IMR-90 (cell line): ENCODE data around the gene RERE. TPM values are rescaled to one million over a fixed set of nuclear protein-coding genes. Genes with fewer than 3 reads are reported as not detected.

ENCODE experiments used
- ATAC-seq: fragments of 200-7000 bp; cut with Tn5 transposase; 2 replicates; pipeline ENCODE4 v1.9.1; 2020; ENCODE audit warnings: low read depth, mild to moderate bottlenecking, moderate library complexity
- BruUV-seq: library from RNA; stranded (reverse); fragments of 400-500 nt; replicated peaks from 2 replicates; lab custom pipeline; 2021; lab: Mats Ljungman, UMichigan
- CTCF ChIA-PET: fragments of 300-600 bp; formaldehyde crosslinking; extraction: SDS; loops from one replicate; lab custom pipeline; 2021; ENCODE audit warnings: antibody characterized with exemption; lab: Yijun Ruan, JAX
- POLR2A ChIA-PET: fragments of 300-600 bp; sonication (Branson Sonifier 250); formaldehyde crosslinking; loops from one replicate; lab custom pipeline; 2022; ENCODE audit warnings: antibody characterized with exemption; ENCODE audit not compliant: unreplicated experiment; lab: Charles Lee
- DNase-seq: peaks from one replicate; pipeline ENCODE4 v3.0.0; 2013
- H2AFZ ChIP-seq: replicated peaks from 2 replicates; pipeline ENCODE3; 2013; ENCODE audit warnings: low read length, mild to moderate bottlenecking; ENCODE audit not compliant: poor library complexity
- H2AK5ac ChIP-seq: 2 replicates; pipeline ENCODE4 v1.6.1; 2013; ENCODE audit warnings: low read depth, low read length, inconsistent platforms
- H2AK9ac ChIP-seq: replicated peaks from 2 replicates; pipeline ENCODE3; 2013; ENCODE audit warnings: mild to moderate bottlenecking, low read depth, low read length, moderate library complexity; ENCODE audit not compliant: poor library complexity
- H2BK120ac ChIP-seq: 2 replicates; pipeline ENCODE4 v1.6.1; 2013; ENCODE audit warnings: low read depth, low read length, inconsistent platforms
- H2BK15ac ChIP-seq: 3 replicates; pipeline ENCODE4 v1.6.1; 2013; ENCODE audit warnings: low read depth, low read length, inconsistent platforms
- H2BK20ac ChIP-seq: 2 replicates; pipeline ENCODE4 v1.6.1; 2013; ENCODE audit warnings: low read depth, mild to moderate bottlenecking, inconsistent platforms, low read length, moderate library complexity
- H2BK5ac ChIP-seq: 2 replicates; pipeline ENCODE4 v1.6.1; 2013; ENCODE audit warnings: mild to moderate bottlenecking, low read depth, low read length, inconsistent platforms; ENCODE audit not compliant: poor library complexity, severe bottlenecking
- H3K14ac ChIP-seq: replicated peaks from 2 replicates; pipeline ENCODE4 v1.6.1; 2013; ENCODE audit warnings: low read depth, low read length, inconsistent platforms
- H3K18ac ChIP-seq: 2 replicates; pipeline ENCODE4 v1.6.1; 2013; ENCODE audit warnings: low read depth, low read length, control low read depth
- H3K23ac ChIP-seq: 2 replicates; pipeline ENCODE4 v1.6.1; 2013; ENCODE audit warnings: low read depth, low read length, inconsistent platforms
- H3K27ac ChIP-seq: 2 replicates; pipeline ENCODE4 v1.5.1; 2013; ENCODE audit warnings: mild to moderate bottlenecking, control low read depth, low read length; ENCODE audit not compliant: insufficient read depth
- H3K27me3 ChIP-seq: 2 replicates; pipeline ENCODE4 v1.6.1; 2013; ENCODE audit warnings: low read length; ENCODE audit not compliant: control insufficient read depth, insufficient read depth
- H3K36me3 ChIP-seq: 2 replicates; pipeline ENCODE4 v1.6.1; 2013; ENCODE audit warnings: low read length, mixed read lengths; ENCODE audit not compliant: control insufficient read depth, insufficient read depth
- H3K4ac ChIP-seq: 2 replicates; pipeline ENCODE4 v1.6.1; 2013; ENCODE audit warnings: low read depth, low read length, inconsistent platforms
- H3K4me1 ChIP-seq: 2 replicates; pipeline ENCODE4 v1.6.1; 2013; ENCODE audit warnings: low read length, mixed read lengths; ENCODE audit not compliant: control insufficient read depth, insufficient read depth
- H3K4me2 ChIP-seq: 2 replicates; pipeline ENCODE4 v1.6.1; 2013; ENCODE audit warnings: low read depth, mild to moderate bottlenecking, control low read depth, low read length, moderate library complexity
- H3K4me3 ChIP-seq: 2 replicates; pipeline ENCODE4 v1.5.1; 2013; ENCODE audit warnings: low read depth, mild to moderate bottlenecking, control low read depth, low read length, moderate library complexity; ENCODE audit not compliant: insufficient read depth
- H3K56ac ChIP-seq: 2 replicates; pipeline ENCODE4 v1.6.1; 2013; ENCODE audit warnings: low read length, inconsistent platforms; ENCODE audit not compliant: insufficient read depth; ENCODE audit errors: extremely low read depth
- H3K79me1 ChIP-seq, 2 experiments: 2 replicates each; pipeline ENCODE4 v1.6.1; 2013; ENCODE audit warnings: low read length in 2 of 2, inconsistent platforms in 1 of 2, low read depth in 1 of 2
- H3K9ac ChIP-seq: 2 replicates; pipeline ENCODE4 v1.6.1; 2013; ENCODE audit warnings: low read depth, low read length, control low read depth
- H3K9me1 ChIP-seq: 2 replicates; pipeline ENCODE4 v1.6.1; 2013; ENCODE audit warnings: low read length, inconsistent platforms; ENCODE audit not compliant: insufficient read depth
- H3K9me3 ChIP-seq: 2 replicates; pipeline ENCODE4 v1.6.1; 2013; ENCODE audit warnings: low read length; ENCODE audit not compliant: control insufficient read depth, insufficient read depth
- H4K20me1 ChIP-seq: 2 replicates; pipeline ENCODE4 v1.6.1; 2013; ENCODE audit warnings: low read length, inconsistent platforms; ENCODE audit not compliant: insufficient read depth
- H4K5ac ChIP-seq: 2 replicates; pipeline ENCODE4 v1.6.1; 2013; ENCODE audit warnings: mild to moderate bottlenecking, low read depth, low read length, control low read depth
- H4K8ac ChIP-seq, 2 experiments: 2 replicates each; pipeline ENCODE4 v1.6.1; 2013; ENCODE audit warnings: low read depth in 2 of 2, low read length in 2 of 2, control low read depth in 1 of 2, inconsistent platforms in 1 of 2
- H4K91ac ChIP-seq: 2 replicates; pipeline ENCODE4 v1.6.1; 2013; ENCODE audit warnings: low read depth, low read length, inconsistent platforms; ENCODE audit not compliant: insufficient read depth
- BHLHE40 ChIP-seq: fragments of 150-350 bp; IDR thresholded peaks from 2 replicates; pipeline ENCODE4 v1.6.1; 2016; ENCODE audit warnings: mild to moderate bottlenecking, low read depth, low read length
- CEBPB ChIP-seq: IDR thresholded peaks from 2 replicates; pipeline ENCODE4 v1.6.1; 2012; ENCODE audit warnings: low read depth, low read length, improper control_type of control experiment
- CTCF ChIP-seq: conservative IDR thresholded peaks from 2 replicates; pipeline ENCODE4 v1.5.1; 2012; ENCODE audit warnings: mild to moderate bottlenecking, low read depth, low read length, improper control_type of control experiment
- ELK1 ChIP-seq: fragments of 150-350 bp; IDR thresholded peaks from 2 replicates; pipeline ENCODE4 v1.6.1; 2016; ENCODE audit warnings: low read depth, mild to moderate bottlenecking, low read length, moderate library complexity, borderline replicate concordance
- FOS ChIP-seq: fragments of 150-350 bp; IDR thresholded peaks from 2 replicates; pipeline ENCODE4 v1.6.1; 2016; ENCODE audit warnings: low read depth, low read length
- MAFK ChIP-seq: IDR thresholded peaks from 2 replicates; pipeline ENCODE4 v1.6.1; 2012; ENCODE audit warnings: low read depth, low read length, improper control_type of control experiment
- MAZ ChIP-seq: IDR thresholded peaks from 2 replicates; pipeline ENCODE4 v1.6.1; 2012; ENCODE audit warnings: low read depth, mild to moderate bottlenecking, low read length, improper control_type of control experiment, moderate library complexity, borderline replicate concordance
- NFE2L2 ChIP-seq: fragments of 150-350 bp; IDR thresholded peaks from 2 replicates; pipeline ENCODE4 v1.6.1; 2016; ENCODE audit warnings: low read depth, mild to moderate bottlenecking, low read length
- POLR2A ChIP-seq: IDR thresholded peaks from 2 replicates; pipeline ENCODE4 v1.6.1; 2012; ENCODE audit warnings: mild to moderate bottlenecking, low read depth, low read length
- SMC3 ChIP-seq: fragments of 150-350 bp; IDR thresholded peaks from 2 replicates; pipeline ENCODE4 v1.6.1; 2016; ENCODE audit warnings: low read depth, mild to moderate bottlenecking, antibody characterized with exemption, low read length, moderate library complexity
- WGBS, 2 experiments: methylation state at CpG; one replicate each; pipeline versions ENCODE4 v1.1.5 to v1.1.7; 2013; ENCODE audit warnings: missing lambda C conversion rate in 2 of 2; ENCODE audit not compliant: insufficient read length in 1 of 2; ENCODE audit errors: extremely low coverage in 2 of 2; 5-methylcytosine and 5-hydroxymethylcytosine counted together
- dilution Hi-C: fragments of 300-500 bp; cut with HindIII; formaldehyde crosslinking; loops from one replicate; pipeline ENCODE4 v1.14.3; 2018; ENCODE audit warnings: low sequenced_read_pairs; ENCODE audit not compliant: unreplicated experiment
- in situ Hi-C: fragments of 300-500 bp; cut with MboI; formaldehyde crosslinking; loops from 3 replicates; pipeline ENCODE4 v1.14.3; 2019; ENCODE audit warnings: low sequenced_read_pairs, inconsistent platforms, mixed read lengths
- intact Hi-C: fragments of 100-400 bp; cut with micrococcal nuclease; formaldehyde crosslinking; loops from 2 replicates; pipeline ENCODE4 v1.10.0; 2022
- polyA plus RNA-seq, 3 experiments: library from polyadenylated mRNA; depleted of rRNA; stranded (reverse); fragments of >200 nt; gene quantifications; 2 replicates each; pipeline ENCODE4 v1.2.3, GENCODE V29; 2012; ENCODE audit warnings: low replicate concordance in 1 of 3
- total RNA-seq: library from RNA; depleted of rRNA; stranded (reverse); fragments of >200 nt; gene quantifications from 2 replicates; pipeline ENCODE4 v1.2.3, GENCODE V29; 2012

Gene RERE
- total and polyA plus RNA-seq, 2 of the 4 experiments (the other 2 are of a cell fraction), result 11.5 to 25.1 TPM

DNA sequence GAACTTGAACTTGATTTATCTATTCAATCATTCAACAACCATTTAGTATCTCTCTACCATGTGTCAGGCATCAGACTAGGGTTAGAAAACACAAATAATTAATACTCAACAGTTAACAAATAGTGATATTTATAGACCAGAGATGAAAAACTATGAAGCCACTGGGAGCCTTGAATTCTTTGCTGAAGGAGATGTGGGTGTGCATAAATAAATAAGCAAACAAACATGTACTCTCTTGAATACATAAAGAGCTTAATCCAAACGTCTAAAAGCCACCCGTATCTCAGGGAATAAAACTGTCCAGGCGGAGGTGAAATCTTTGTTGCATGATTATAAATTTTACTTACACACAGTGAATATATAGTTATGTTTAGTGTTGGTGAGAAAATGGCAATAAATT lies 333.9 kb downstream of the RERE start:
- Histone ChIP-seq H3K4me2 (no peak overlapping the region), H4K91ac (no peak overlapping the region), H3K9ac (no peak overlapping the region), H2AK9ac (no peak overlapping the region), H3K4ac (no peak overlapping the region), H2BK120ac (no peak overlapping the region), H4K5ac (no peak overlapping the region), H3K56ac (no peak overlapping the region), H3K36me3 (peaks cover 2% of the 10 kb centered on the region; the same call in 1 of the 2 replicates), H3K9me3 (no peaks in the 10 kb centered on the region), H3K27me3 (no peaks in the 10 kb centered on the region), H3K4me3 (no peak overlapping the region), H2AK5ac (no peak overlapping the region), H3K79me1 (peaks cover 4 to 45% of the 10 kb centered on the region in 2 experiments), H4K20me1 (peaks cover 4% of the 10 kb centered on the region; the same call in 1 of the 2 replicates), H2BK5ac (no peak overlapping the region), H2BK15ac (no peak overlapping the region), H3K9me1 (peaks cover 1% of the 10 kb centered on the region), H3K23ac (no peak overlapping the region), H2BK20ac (no peak overlapping the region), H3K27ac (no peak overlapping the region), H3K4me1 (peaks cover 7% of the 10 kb centered on the region), H4K8ac (no peak overlapping the region), H2AFZ (no peak overlapping the region), H3K18ac (no peak overlapping the region), H3K14ac (no peak overlapping the region)
- POLR2A ChIA-PET, result interaction anchor here (0.7 kb wide), 1 partner anchor 33 kb away, joined by 3 read pairs; no protein-coding TSS in a partner anchor
- TF ChIP-seq FOS (no peak), CTCF (no peak), MAFK (no peak), POLR2A (no peak), NFE2L2 (no peak), ELK1 (no peak), BHLHE40 (no peak), CEBPB (no peak), MAZ (no peak), SMC3 (no peak)
- ATAC-seq (no peak), DNase-seq (no peak)
- in situ Hi-C loops, result no loop called here
- dilution Hi-C loops, result no loop called here
- CTCF ChIA-PET, result interaction anchor here (1.2 kb wide), 1 partner anchor 14 kb away, joined by 4 read pairs; no protein-coding TSS in a partner anchor
- intact Hi-C loops, result no loop called here
- BruUV-seq, result no TSS peak
- WGBS, 2 experiments, result no CpG with 5 or more reads among the region's 3 CpGs
